ENCODE measurements around the gene BMPR1A. TPM values are rescaled to one million over a fixed set of nuclear protein-coding genes. Genes with fewer than 3 reads are reported as not detected.

The BMPR1A gene
- total RNA-seq, 6 experiments from 2014 or later, result 9.9 to 20.4 (median 12.4) TPM

DNA sequence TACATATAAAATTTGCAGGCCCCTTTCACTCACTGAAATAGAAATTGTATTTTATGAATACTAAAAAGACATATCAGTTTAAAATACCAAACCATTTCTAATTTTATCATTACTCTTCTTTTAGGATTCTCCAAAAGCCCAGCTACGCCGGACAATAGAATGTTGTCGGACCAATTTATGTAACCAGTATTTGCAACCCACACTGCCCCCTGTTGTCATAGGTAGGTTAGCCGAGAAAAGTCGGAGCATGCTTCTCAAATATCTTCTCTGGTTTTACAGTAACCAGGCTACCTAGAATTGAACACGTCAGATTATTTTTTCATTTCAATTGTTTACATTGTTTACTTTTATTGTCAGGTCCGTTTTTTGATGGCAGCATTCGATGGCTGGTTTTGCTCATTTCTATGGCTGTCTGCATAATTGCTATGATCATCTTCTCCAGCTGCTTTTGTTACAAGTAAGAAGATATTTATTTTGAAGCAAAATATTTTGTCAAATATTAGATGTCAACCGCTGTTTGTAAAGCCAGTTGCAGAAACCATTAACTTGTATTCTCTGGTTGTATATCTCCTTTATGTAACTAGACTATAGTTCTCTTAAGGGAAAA lies 143.4 kb downstream of the BMPR1A start:
- H3K9me3 ChIP-seq, result no peaks in the 10 kb centered on the region
- no peaks in the 10 kb centered on the region for H3K27me3 ChIP-seq
- no peak overlapping the region for H3K27ac ChIP-seq
- ATAC-seq (peak; percentile 89 to 93 (median 91)), DNase-seq (peak in 1 of 3 donors; percentile 66)
- H3K4me3 ChIP-seq, result no peak overlapping the region
- intact Hi-C loops (cut with DNase I), result loop anchor here (5.0 to 10.0 kb wide), 2 partner anchors 195 to 207 kb away; no protein-coding TSS in a partner anchor
- H3K36me3 ChIP-seq, result no peaks in the 10 kb centered on the region
- 8% methylated on average over 9 of the region's 9 CpGs for WGBS (ENCODE audit: insufficient coverage, low coverage, low lambda C conversion rate, missing lambda C conversion rate)
- peaks cover 0 to 11% (median 2%) of the 10 kb centered on the region in 4 donors for H3K4me1 ChIP-seq
- TF ChIP-seq, protein P1, sequence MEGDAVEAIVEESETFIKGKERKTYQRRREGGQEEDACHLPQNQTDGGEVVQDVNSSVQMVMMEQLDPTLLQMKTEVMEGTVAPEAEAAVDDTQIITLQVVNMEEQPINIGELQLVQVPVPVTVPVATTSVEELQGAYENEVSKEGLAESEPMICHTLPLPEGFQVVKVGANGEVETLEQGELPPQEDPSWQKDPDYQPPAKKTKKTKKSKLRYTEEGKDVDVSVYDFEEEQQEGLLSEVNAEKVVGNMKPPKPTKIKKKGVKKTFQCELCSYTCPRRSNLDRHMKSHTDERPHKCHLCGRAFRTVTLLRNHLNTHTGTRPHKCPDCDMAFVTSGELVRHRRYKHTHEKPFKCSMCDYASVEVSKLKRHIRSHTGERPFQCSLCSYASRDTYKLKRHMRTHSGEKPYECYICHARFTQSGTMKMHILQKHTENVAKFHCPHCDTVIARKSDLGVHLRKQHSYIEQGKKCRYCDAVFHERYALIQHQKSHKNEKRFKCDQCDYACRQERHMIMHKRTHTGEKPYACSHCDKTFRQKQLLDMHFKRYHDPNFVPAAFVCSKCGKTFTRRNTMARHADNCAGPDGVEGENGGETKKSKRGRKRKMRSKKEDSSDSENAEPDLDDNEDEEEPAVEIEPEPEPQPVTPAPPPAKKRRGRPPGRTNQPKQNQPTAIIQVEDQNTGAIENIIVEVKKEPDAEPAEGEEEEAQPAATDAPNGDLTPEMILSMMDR (IDR thresholded peaks at IDR 0.05), result peak; percentile 71 to 80 (median 79)
- no peak for TF ChIP-seq POLR2A (IDR thresholded peaks at IDR 0.05)

DNA sequence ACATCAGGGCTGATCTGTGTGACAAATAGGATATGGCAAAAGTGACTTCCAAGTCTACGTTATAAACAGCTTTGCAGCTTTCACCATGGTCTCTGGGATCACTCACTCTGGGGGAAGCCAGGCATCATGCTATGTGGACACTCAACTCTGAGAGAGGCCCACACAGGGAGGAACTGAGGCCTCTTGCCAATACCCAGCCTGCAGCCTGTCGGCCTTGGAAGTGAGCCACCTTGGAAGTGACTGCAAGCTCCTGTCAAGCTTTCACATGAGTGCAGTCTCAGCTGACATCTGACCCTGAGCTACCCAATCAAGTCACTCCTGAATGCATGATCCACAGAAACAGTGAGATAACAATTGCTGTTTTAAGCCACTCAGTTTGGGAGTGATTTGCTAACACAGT lies 144.5 kb downstream of the BMPR1A start:
- TF ChIP-seq, protein P1 (IDR thresholded peaks at IDR 0.05), result no peak
- TF ChIP-seq POLR2A (IDR thresholded peaks at IDR 0.05), result no peak
- intact Hi-C loops (cut with DNase I), result no loop called here
- DNase-seq, result peak; percentile 69 to 84 (median 82)
- peak; percentile 91 to 96 (median 92) for ATAC-seq
- H3K4me3 ChIP-seq, result no peak overlapping the region
- H3K4me1 ChIP-seq, result peaks cover 0 to 11% (median 2%) of the 10 kb centered on the region in 4 donors
- H3K27me3 ChIP-seq, result no peaks in the 10 kb centered on the region
- WGBS (ENCODE audit: insufficient coverage, low coverage, low lambda C conversion rate, missing lambda C conversion rate), result 83% methylated on average over 1 of the region's 2 CpGs
- H3K9me3 ChIP-seq, result no peaks in the 10 kb centered on the region
- no peaks in the 10 kb centered on the region for H3K36me3 ChIP-seq
- no peak overlapping the region for H3K27ac ChIP-seq

DNA sequence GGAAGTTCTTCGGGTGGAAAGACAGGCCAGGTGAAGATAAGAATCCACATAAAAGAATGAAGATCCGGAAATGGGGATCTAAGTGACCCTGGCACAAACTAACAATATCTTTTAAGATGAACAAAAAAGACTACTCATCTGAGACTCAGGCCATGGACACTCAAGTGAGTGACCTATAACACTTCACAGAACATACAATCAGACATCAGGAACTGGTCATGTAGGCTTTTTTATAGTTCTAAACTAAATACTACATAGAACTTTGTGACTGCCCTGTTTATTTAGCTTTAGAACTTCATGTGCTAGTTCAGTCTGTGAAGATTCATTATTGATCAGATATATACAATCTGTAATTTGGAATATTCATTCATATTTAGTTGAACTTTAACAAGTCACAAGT lies 148.2 kb downstream of the BMPR1A start:
- Histone ChIP-seq H3K27ac (no peak overlapping the region), H3K4me3 (no peak overlapping the region), H3K36me3 (no peaks in the 10 kb centered on the region), H3K27me3 (no peaks in the 10 kb centered on the region), H3K4me1 (peaks cover 0 to 10% (median 2%) of the 10 kb centered on the region in 4 donors), H3K9me3 (no peaks in the 10 kb centered on the region)
- TF ChIP-seq, protein P1 (IDR thresholded peaks at IDR 0.05), result no peak
- no peak for TF ChIP-seq POLR2A (IDR thresholded peaks at IDR 0.05)
- intact Hi-C loops (cut with DNase I), result no loop called here
- ATAC-seq, result no peak
- no peak for DNase-seq
- WGBS (ENCODE audit: insufficient coverage, low coverage, low lambda C conversion rate, missing lambda C conversion rate), result 100% methylated on average over 2 of the region's 2 CpGs

DNA sequence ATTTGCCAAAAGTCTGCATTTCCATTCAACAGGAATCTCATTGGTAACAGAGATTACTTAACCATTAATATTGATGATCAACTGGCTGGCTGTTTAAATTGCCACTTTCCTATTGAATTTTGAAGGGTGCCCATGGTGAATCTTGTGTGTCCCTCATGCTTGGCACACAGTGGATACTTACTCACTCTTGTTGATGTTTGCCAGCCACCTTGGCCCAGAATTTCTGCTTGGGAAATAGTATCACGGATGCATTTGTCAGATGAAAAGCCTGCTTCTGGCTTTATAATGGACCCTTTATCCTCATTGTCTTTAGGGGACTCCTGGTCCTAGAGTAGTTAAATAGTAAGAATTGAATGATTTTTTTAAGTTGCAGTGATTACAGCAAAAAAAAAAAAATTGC lies 149.0 kb downstream of the BMPR1A start:
- Histone ChIP-seq H3K9me3 (no peaks in the 10 kb centered on the region), H3K4me3 (no peak overlapping the region), H3K27me3 (no peaks in the 10 kb centered on the region), H3K4me1 (peaks cover 0 to 6% (median 2%) of the 10 kb centered on the region in 4 donors), H3K27ac (no peak overlapping the region), H3K36me3 (no peaks in the 10 kb centered on the region)
- intact Hi-C loops (cut with DNase I), result no loop called here
- ATAC-seq (no peak), DNase-seq (no peak)
- WGBS (ENCODE audit: insufficient coverage, low coverage, low lambda C conversion rate, missing lambda C conversion rate), result 64% methylated on average over 1 of the region's 1 CpG
- no peak for TF ChIP-seq POLR2A (IDR thresholded peaks at IDR 0.05)
- TF ChIP-seq, protein P1 (IDR thresholded peaks at IDR 0.05), result no peak

All from right lobe of liver (tissue), 6 donors.